Endothelial cell of umbilical vein (primary cell): Measurements from ENCODE around the gene HRH3.

Source experiments
- CTCF ChIP-seq, 2 donors: IDR thresholded peaks; 1 replicate in 1 of 2; 2 replicates in 1 of 2; pipeline ENCODE4 v1.5.1; 2011; ENCODE audit warnings: low read length in 2 of 2, mild to moderate bottlenecking in 2 of 2, moderate library complexity in 2 of 2, control low read depth in 1 of 2, inconsistent platforms in 1 of 2, low read depth in 1 of 2; ENCODE audit not compliant: insufficient read depth in 1 of 2; ENCODE audit errors: extremely low read depth in 1 of 2
- EZH2 ChIP-seq: IDR thresholded peaks from 2 replicates; pipeline ENCODE4 v1.6.1; 2012; ENCODE audit warnings: borderline replicate concordance, low read depth, mild to moderate bottlenecking, moderate library complexity, low read length, inconsistent platforms; ENCODE audit not compliant: severe bottlenecking
- GATA2 ChIP-seq: IDR thresholded peaks from 2 replicates; pipeline ENCODE4 v1.7.0; 2011; ENCODE audit warnings: low read depth, mild to moderate bottlenecking, moderate library complexity, mixed read lengths, low read length; ENCODE audit not compliant: insufficient read length, insufficient read depth
- JUN ChIP-seq: IDR thresholded peaks from 2 replicates; pipeline ENCODE4 v1.6.1; 2011; ENCODE audit warnings: borderline replicate concordance, low read depth; ENCODE audit not compliant: insufficient read length, insufficient read depth
- MAX ChIP-seq: IDR thresholded peaks from 2 replicates; pipeline ENCODE4 v1.6.1; 2011; ENCODE audit not compliant: insufficient read depth, insufficient read length
- MYC ChIP-seq: IDR thresholded peaks from one replicate; pipeline ENCODE4 v1.6.1; 2011; ENCODE audit warnings: mild to moderate bottlenecking, low read depth, low read length
- POLR2A ChIP-seq: IDR thresholded peaks from 2 replicates; pipeline ENCODE4 v1.6.1; 2012; ENCODE audit warnings: low read depth, mild to moderate bottlenecking, control low read depth, low read length
- POLR2AphosphoS5 ChIP-seq: IDR thresholded peaks from 2 replicates; pipeline ENCODE4 v1.6.1; 2012; ENCODE audit warnings: low read depth, mild to moderate bottlenecking, control low read depth, low read length, moderate library complexity; ENCODE audit not compliant: insufficient read depth

- TF ChIP-seq CTCF (IDR thresholded peaks at IDR 0.05; ENCODE audit: extremely low read depth in 1 of 2, insufficient read depth in 1 of 2, low read depth in 1 of 2, low read length in 2 of 2) (no peak), JUN (no peak), POLR2A (no peak), EZH2 (no peak), MAX (no peak), POLR2AphosphoS5 (no peak), GATA2 (no peak), MYC (no peak)
These were observed 4.2 kb upstream of the HRH3 start for GRCh38 chr20:62224113-62224855.
